ENCODE results near the gene GNAO1.

Gene GNAO1

DNA sequence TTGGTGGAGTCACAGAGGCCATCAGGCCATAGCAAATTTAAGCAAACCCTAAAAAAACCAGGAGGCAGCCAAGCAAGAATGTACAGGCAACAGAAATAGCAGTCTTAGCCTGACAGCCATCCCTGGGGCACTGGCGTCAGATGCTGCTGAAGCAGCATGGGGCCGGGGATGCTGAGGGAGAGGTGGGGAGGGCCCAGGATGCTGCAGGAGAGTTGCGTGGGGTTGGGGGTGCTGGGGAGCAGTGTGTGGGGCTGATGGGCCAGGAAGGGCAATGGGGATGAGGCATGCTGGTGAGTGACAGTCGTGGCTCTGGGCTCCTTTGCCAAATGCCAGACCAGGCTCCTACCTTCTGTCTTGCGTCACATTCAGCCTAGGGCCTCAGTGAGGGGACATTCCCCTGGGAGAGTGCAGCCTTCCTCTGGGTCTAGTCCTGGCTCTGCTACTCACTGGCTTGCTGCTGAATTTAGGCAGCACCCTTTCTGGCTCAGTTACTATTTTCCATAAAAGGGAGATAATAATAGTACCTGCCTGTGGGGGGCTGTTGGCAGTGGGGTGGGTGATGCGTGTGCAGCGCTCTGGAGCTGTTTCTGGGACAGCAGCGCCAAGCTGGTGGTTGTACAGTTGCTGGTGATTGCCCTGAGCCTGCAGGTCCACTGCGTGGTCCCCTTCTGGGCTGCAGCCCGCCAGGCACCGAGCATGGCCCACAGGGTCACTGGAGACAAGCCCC lies 146.0 kb downstream of the GNAO1 start:
- DNase-seq = no peak

GRCh38 chr16:56337858-56338325 lies 146.6 kb downstream of the GNAO1 start:
- DNase-seq = no peak

- DNase-seq = no peak
These were observed 147.5 kb downstream of the GNAO1 start for GRCh38 chr16:56338566-56339318.

GRCh38 chr16:56339431-56340195 lies 148.3 kb downstream of the GNAO1 start:
- no peak for DNase-seq

DNA sequence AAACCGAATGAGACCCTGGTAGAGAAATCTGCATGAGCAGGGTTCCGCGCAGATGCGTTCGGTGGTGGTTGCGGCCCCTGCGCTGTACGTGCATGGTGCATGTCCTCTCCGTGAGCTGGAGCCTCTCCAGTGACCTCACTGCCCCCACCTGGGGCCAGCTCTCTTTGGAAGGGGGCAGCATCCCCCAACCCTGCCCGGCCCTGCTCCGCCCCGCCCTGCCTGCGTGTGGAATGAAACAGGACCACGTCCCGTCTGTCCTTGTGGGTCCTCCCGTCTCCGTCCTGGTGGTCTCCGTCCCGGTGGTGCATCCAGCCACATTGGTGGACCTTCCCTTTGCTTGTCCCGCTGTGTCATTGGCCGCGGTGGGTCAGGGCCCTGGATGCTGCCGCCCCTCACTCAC lies 149.1 kb downstream of the GNAO1 start:
- DNase-seq = no peak

GRCh38 chr16:56340864-56341365 lies 149.6 kb downstream of the GNAO1 start:
- DNase-seq = no peak

- DNase-seq = no peak
These were observed 150.5 kb downstream of the GNAO1 start for GRCh38 chr16:56341656-56342399.

DNA sequence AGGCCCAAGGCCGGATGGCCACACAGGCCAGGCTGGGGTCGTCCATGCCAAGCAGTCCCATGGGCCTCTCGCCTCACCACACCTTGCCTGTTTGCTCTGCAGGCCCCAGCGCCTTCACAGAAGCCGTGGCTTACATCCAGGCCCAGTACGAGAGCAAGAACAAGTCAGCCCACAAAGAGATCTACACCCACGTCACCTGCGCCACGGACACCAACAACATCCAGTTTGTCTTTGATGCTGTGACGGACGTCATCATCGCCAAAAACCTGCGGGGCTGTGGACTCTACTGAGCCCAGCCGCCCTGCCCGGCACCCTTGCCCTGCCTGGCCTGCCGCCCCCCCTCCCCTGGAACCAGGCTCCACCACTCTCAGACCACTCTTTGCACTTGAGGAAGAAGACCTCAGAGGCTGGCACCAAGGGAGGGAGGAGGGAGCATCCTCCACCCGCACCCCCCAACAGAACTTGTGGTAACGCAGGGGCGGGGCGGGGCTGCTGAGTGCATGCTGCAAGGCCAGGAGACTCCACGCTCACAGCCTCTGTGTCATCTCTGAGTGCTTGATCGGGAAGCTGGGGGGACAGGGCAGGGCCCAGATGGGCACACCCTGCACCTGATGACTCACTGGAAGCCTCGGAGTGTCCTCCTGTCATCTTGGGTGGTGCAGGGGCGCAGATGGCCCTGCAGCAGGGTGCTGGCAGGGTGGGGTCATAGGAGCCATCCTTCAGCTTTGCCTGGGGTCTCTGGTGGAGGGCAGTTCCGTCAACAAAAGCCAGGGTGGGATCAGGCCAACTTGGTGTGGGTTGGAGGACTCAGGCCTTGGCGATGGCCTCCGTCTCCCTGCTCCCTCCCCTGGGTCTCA lies 152.6 kb downstream of the GNAO1 start:
- no peak for DNase-seq

DNA sequence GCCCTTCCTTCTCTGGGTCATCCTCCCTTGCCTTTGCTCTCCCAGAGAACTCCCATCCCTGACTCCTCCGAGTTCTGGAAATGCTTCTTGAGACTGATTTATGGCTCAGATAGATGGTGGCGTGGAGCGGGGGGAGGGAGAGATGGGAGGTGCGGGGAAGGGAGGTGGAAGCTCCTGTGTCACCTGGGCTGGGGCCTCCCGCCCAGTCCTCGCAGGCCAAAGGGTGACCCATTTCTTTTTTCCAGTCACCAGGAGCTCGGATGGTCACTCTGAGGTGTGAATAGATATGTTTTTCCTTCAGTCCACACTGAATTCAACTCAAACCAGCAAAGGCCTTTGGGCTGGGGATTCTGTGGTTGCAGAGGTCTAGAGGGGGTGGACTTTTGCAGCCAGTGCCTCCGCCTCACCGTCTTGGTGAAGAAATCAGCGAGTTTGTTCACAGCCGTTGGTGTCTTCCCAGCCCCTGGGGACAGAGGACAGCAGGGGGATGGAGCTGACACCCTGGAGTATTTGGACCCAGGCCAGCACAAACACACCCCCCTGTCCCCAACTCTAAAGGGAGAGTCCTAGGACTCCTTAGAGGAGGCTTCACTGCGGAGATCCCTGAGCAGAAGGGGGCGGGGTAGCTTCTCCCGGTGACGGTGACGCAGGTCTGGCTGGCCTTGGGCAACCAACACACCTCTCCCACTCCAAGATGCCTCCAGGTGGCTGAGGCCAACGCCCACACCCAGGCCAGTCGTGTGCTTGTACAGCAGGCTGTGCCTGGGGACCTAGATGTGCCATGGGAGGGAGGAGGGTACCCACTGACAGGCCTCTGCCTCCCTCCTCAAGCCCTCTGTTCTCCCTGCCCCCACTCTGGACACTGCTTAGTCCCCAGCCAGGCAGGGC lies 153.5 kb downstream of the GNAO1 start:
- DNase-seq = no peak

GRCh38 chr16:56345406-56346050 lies 154.2 kb downstream of the GNAO1 start:
- DNase-seq = no peak

GRCh38 chr16:56346131-56346890 lies 155.0 kb downstream of the GNAO1 start:
- DNase-seq = no peak

DNA sequence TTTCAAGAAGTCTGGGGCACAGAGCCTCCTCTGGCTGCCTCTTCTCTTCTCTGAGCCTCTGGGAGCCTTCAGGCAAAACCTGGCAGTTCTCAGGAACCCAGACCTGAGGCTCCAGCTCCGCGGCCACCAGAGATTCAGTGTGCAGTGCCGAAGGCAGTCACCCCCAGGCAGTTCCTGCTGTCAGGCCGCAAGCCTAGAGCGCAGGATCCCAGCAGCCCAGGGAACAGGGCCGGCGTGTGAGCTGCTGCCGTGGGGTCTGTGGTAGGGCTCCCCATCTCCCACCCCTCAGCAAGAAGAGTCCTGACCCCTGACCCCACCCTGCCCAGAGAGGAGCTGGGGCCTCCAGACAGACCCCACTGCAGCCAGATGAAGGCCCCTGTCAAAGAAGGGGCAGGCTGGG lies 155.9 kb downstream of the GNAO1 start:
- DNase-seq = no peak

DNA sequence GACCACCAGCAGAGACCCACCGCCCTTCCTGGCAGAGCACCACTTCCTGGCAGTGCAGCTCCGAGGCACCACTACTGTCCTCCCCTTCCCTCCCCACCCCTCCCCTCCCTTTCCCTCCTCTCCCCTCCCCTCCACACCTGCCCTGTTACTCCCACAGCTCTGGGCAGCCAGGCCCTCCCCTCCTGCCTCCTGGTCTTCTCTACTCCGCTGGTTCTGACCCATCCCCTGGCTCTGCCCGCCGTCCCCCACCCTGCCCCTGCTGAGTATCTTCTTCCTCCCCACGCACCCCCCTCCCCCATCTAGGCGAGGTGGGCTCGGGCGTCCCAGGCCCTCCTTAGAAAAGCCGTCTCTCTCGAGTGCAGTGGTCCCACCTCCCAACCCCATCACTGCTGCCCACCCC lies 156.4 kb downstream of the GNAO1 start:
- DNase-seq = no peak

DNA sequence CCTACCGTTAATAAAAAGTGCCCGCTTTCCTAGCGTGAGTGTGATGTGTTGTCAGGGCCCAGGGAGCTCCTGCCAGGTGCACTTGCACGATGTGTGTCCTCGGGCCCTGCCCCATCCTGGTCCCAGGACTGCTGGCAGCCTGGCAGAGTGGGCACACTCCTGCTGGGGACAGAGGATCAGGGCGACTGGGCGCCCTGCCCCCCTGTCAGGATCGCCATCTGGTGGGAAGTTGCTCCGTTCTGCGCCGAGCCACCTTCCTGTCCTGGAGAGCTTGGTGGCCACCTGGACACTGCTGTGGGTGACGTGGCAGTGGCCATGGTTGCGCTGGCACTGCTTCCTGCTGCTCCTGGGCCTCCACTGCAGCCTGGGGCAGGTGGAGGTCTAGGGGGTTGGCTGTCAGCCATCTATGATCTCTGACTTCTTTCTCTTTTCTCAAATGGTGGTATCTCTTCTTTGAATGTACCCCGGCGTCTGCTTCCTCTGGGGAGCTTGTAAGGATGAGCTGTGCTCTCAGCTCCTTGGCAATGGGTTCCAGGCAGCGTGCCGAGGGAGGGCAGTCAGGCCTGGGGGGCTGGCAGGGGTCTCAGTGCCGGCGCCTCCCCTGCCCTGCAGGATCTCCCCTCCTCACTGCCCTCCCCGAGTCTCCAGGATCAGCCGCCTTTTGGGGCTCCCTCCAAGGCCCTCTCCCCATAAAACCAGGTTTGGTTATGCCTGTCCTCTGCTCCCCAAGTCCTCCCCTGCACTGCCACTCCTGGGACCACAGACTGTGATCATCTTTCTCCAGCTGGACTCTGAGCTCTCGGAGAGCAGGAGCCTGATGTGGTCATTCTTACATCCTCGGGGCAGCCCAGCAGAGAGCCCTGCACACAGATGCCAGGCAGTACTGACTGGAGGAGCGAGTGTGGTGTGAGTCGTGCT lies 157.1 kb downstream of the GNAO1 start:
- DNase-seq = no peak

DNA sequence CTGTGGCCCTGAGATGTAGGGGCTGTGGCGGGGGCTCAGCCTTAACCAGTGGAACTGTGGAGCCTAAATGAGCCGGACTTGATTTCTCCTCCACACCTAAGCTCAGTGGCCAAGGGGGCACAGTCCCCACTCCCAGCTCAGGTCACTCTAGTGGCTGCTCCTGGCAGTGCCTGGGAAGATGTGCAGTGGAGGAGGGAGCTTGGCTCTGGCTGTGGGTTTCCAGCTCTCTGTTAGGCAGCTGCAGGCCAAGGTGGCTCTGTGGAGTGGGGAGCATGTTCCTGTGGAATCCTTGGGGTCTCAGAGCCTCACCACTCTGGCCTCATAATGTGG lies 157.8 kb downstream of the GNAO1 start:
- no peak for DNase-seq

GRCh38 chr16:56349711-56350161 lies 158.4 kb downstream of the GNAO1 start:
- DNase-seq = no peak

DNA sequence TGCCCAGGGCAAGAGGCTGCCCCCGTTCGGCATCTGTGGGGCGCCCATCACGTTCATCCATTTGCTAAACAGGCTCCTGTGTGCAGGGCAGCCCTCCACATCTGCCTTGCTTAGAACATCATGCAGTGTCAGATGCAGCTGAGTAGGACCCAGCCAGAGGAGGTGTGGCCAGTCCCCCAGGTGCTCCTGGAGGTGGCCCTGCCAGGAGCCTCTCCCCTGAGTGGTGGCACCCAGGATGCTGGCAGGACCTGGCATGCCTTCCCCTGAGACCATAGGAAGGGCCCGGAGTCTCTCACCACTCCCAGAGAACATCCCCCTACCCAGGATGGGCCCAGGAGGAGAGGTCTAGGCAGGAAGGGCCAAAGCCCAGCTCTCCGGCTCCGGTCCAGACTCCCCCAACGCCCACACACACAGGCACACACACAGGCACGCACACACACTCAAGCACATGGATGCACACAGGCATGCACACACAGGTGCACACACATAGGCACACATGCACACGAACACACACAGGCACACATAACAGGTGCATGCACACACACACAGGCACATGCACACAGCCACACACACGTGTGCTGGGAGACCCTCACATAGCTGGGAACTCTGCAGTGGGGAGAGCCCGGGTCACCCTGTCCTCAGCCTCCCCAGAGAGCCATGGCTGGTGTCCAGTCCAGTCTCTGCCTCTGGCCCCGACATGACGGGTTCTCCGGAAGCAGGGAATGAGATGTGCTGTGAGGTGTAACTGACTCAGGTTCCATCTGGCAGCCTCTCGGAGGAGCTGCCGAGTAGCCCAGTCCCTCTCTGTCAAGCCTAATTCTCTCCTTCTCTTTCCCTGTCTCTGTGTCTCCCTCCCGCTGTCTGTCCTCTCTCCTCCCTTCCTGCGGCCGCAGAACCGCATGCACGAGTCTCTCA lies 159.5 kb downstream of the GNAO1 start:
- DNase-seq = no peak
